GM23338 (cell line): ENCODE data around the gene PLPP6. TPM values are rescaled to one million over a fixed set of nuclear protein-coding genes. Genes with fewer than 3 reads are reported as not detected.

ENCODE experiments used
- ATAC-seq: fragments of 200-7000 bp; cut with Tn5 transposase; 3 replicates; pipeline ENCODE4 v1.9.1; 2020
- DNase-seq: peaks from one replicate; pipeline ENCODE4 v3.0.0-alpha.2; 2015; ENCODE audit warnings: low spot score
- H2AFZ ChIP-seq: fragments of 200-600 bp; sonication (generic); 2 replicates; pipeline ENCODE4 v1.8.0; 2016; ENCODE audit warnings: antibody characterized with exemption, mild to moderate bottlenecking, moderate library complexity
- H3F3A ChIP-seq: fragments of 200-600 bp; sonication (generic); replicated peaks from 2 replicates; pipeline ENCODE4 v1.8.0; 2017; ENCODE audit warnings: antibody characterized with exemption, mixed run types, low read depth
- H3K27ac ChIP-seq: fragments of 200-600 bp; sonication (generic); 2 replicates; pipeline ENCODE4 v1.6.1; 2016; ENCODE audit warnings: low read depth
- H3K27me3 ChIP-seq: fragments of 200-600 bp; sonication (generic); 2 replicates; pipeline ENCODE4 v1.8.0; 2016; ENCODE audit warnings: mild to moderate bottlenecking, mixed run types, moderate library complexity; ENCODE audit not compliant: insufficient read depth
- H3K36me3 ChIP-seq: fragments of 200-600 bp; sonication (generic); 2 replicates; pipeline ENCODE4 v1.8.0; 2016; ENCODE audit warnings: mild to moderate bottlenecking; ENCODE audit not compliant: insufficient read depth
- H3K4me1 ChIP-seq: fragments of 200-600 bp; sonication (generic); 2 replicates; pipeline ENCODE4 v1.8.0; 2016; ENCODE audit warnings: mild to moderate bottlenecking, moderate library complexity; ENCODE audit not compliant: insufficient read depth
- H3K4me2 ChIP-seq: fragments of 200-600 bp; sonication (generic); 2 replicates; pipeline ENCODE4 v1.7.1; 2017; ENCODE audit warnings: mixed run types
- H3K4me3 ChIP-seq: fragments of 200-600 bp; sonication (generic); 2 replicates; pipeline ENCODE4 v1.6.1; 2016; ENCODE audit warnings: mixed run types
- H3K79me2 ChIP-seq: fragments of 200-600 bp; sonication (generic); replicated peaks from 2 replicates; pipeline ENCODE4 v1.8.0; 2017; ENCODE audit warnings: mild to moderate bottlenecking; ENCODE audit not compliant: insufficient read depth
- H3K9me2 ChIP-seq: fragments of 200-600 bp; sonication (generic); 2 replicates; pipeline ENCODE4 v1.8.0; 2017; ENCODE audit not compliant: insufficient read depth
- H4K20me1 ChIP-seq: fragments of 200-600 bp; sonication (generic); replicated peaks from 2 replicates; pipeline ENCODE4 v1.8.0; 2017; ENCODE audit warnings: mild to moderate bottlenecking; ENCODE audit not compliant: insufficient read depth
- H3K27ac Mint-ChIP-seq: 2 replicates; pipeline ENCODE4 v1.8.0; 2020; ENCODE audit warnings: inconsistent platforms, mild to moderate bottlenecking, moderate library complexity, mixed read lengths
- H3K27me3 Mint-ChIP-seq: 3 replicates; pipeline ENCODE4 v1.8.0; 2022; ENCODE audit warnings: low read depth, mild to moderate bottlenecking, moderate library complexity, mixed read lengths, inconsistent platforms; ENCODE audit not compliant: insufficient read depth, poor library complexity
- H3K36me3 Mint-ChIP-seq: 3 replicates; pipeline ENCODE4 v1.8.0; 2021; ENCODE audit warnings: low read depth, mild to moderate bottlenecking, inconsistent platforms, moderate library complexity, mixed read lengths
- H3K4me1 Mint-ChIP-seq: 3 replicates; pipeline ENCODE4 v1.8.0; 2020; ENCODE audit warnings: mild to moderate bottlenecking, inconsistent platforms, mixed read lengths
- H3K4me3 Mint-ChIP-seq: 3 replicates; pipeline ENCODE4 v1.8.0; 2021; ENCODE audit warnings: moderate library complexity, mild to moderate bottlenecking, inconsistent platforms, mixed read lengths
- H3K9me3 Mint-ChIP-seq: 3 replicates; pipeline ENCODE4 v1.8.0; 2020; ENCODE audit warnings: moderate library complexity, mild to moderate bottlenecking, inconsistent platforms, mixed read lengths
- CREB1 ChIP-seq: fragments of 250-450 bp; sonication (Bioruptor Pico); IDR thresholded peaks from 2 replicates; pipeline ENCODE4 v1.5.0; 2020; ENCODE audit warnings: low read depth, mild to moderate bottlenecking, moderate library complexity
- CTCF ChIP-seq, 2 experiments: fragments of 200-600 bp in 1 of 2; sonication (generic) in 1 of 2; conservative IDR thresholded peaks; 2 replicates each; pipeline versions ENCODE4 v1.5.1 to v1.6.1; 2016 to 2017; ENCODE audit warnings: antibody characterized with exemption in 2 of 2, low read depth in 2 of 2, mild to moderate bottlenecking in 2 of 2, moderate library complexity in 1 of 2
- EZH2 ChIP-seq: fragments of 200-600 bp; sonication (generic); IDR thresholded peaks from one replicate; pipeline ENCODE4 v1.8.0; 2017; ENCODE audit warnings: antibody characterized with exemption, mild to moderate bottlenecking, low read depth; ENCODE audit not compliant: unreplicated experiment
- EZH2phosphoT487 ChIP-seq: fragments of 200-600 bp; sonication (generic); IDR thresholded peaks from one replicate; pipeline ENCODE4 v1.8.1; 2018; ENCODE audit warnings: antibody characterized with exemption; ENCODE audit not compliant: unreplicated experiment
- REST ChIP-seq: IDR thresholded peaks from one replicate; pipeline ENCODE4 v1.6.1; 2018; ENCODE audit warnings: antibody characterized with exemption; ENCODE audit not compliant: unreplicated experiment
- ZNF331 ChIP-seq: fragments of 250-450 bp; sonication (Bioruptor Pico); IDR thresholded peaks from 2 replicates; pipeline ENCODE4 v1.5.0; 2020; ENCODE audit warnings: low read depth, mild to moderate bottlenecking, moderate library complexity
- ZNF462 ChIP-seq: fragments of 250-450 bp; sonication (Bioruptor Pico); IDR thresholded peaks from 2 replicates; pipeline ENCODE4 v1.5.0; 2020; ENCODE audit warnings: mild to moderate bottlenecking, moderate library complexity
- polyA plus RNA-seq: library from polyadenylated mRNA; unstranded; fragments of >200 nt; fragmentation: Nextera tagmentation; extraction: Ambion mirVana; gene quantifications from 2 replicates; pipeline ENCODE4 v1.2.1, GENCODE V29; 2016
- total RNA-seq: library from RNA; depleted of rRNA; stranded (reverse); fragments of >200 nt; shearing (Covaris generic); gene quantifications from 2 replicates; pipeline ENCODE4 v1.2.3, GENCODE V29; 2014

PLPP6 gene
- total and polyA plus RNA-seq, 2 experiments from 2014 or later = 6.3 to 13.2 TPM

GRCh38 chr9:4678679-4679267 lies 16.7 kb downstream of the PLPP6 start (continued):
- TF ChIP-seq CREB1 (CRISPR knock-in tag) (no peak), EZH2 (no peak), REST (no peak)

- no peak within 1 kb of the TSS for H3K27ac Mint-ChIP-seq
- Histone ChIP-seq H2AFZ (peak within 1 kb of the TSS; percentile 73; the same call in 1 of the 2 replicates), H3K36me3 (no peaks in the 10 kb centered on the region; the same call in 1 of the 2 replicates), H3K9me2 (no peaks in the 10 kb centered on the region), H3K4me3 (peak within 1 kb of the TSS; percentile 94), H3K27me3 (no peaks in the 10 kb centered on the region), H3K4me2 (peak within 1 kb of the TSS; percentile 93), H3K79me2 (peaks cover 43% of the 10 kb centered on the region), H3K27ac (peak within 1 kb of the TSS; percentile 99), H4K20me1 (no peaks in the 10 kb centered on the region), H3F3A (peaks cover 7% of the 10 kb centered on the region), H3K4me1 (peaks cover 24% of the 10 kb centered on the region)
- no peaks in the 10 kb centered on the region for H3K36me3 Mint-ChIP-seq
- ATAC-seq (peak; percentile 92), DNase-seq (peak; percentile 98)
- H3K27me3 Mint-ChIP-seq = peaks cover 3% of the 10 kb centered on the region
- H3K4me1 Mint-ChIP-seq = no peaks in the 10 kb centered on the region; the same call in 2 of the 3 replicates
- no peak within 1 kb of the TSS for H3K4me3 Mint-ChIP-seq
- H3K9me3 Mint-ChIP-seq = no peaks in the 10 kb centered on the region
- TF ChIP-seq EZH2phosphoT487 (no peak), ZNF462 (CRISPR knock-in tag) (no peak), CTCF (conservative IDR thresholded peaks at IDR 0.05; ENCODE audit: low read depth in 2 of 2) (peak in 1 of 2 experiments; percentile 30; a peak in 1 of 4 replicates), ZNF331 (CRISPR knock-in tag) (no peak)
Observed at GRCh38 chr9:4679268-4680172, 17.4 kb downstream of the PLPP6 start, which contains the start of gene CDC37L1. Gene CDC37L1 (plus strand): TSS chr9:4679569. CDS start chr9:4679768, 199 bp downstream.
